Suprapubic skin (tissue), 4 donors: Measurements from ENCODE around the gene PEPD. TPM values are rescaled to one million over a fixed set of nuclear protein-coding genes. Genes with fewer than 3 reads are reported as not detected.

Experiments
- DNase-seq, 2 donors: peaks; one replicate each; pipeline ENCODE4 v3.0.0-alpha.2; 2019; ENCODE audit warnings: low spot score in 2 of 2
- H3K27ac ChIP-seq: fragments of 200-600 bp; sonication (generic); one replicate; pipeline ENCODE4 v1.5.1; 2019
- H3K27me3 ChIP-seq: fragments of 200-600 bp; sonication (generic); one replicate; pipeline ENCODE4 v1.5.1; 2019
- H3K36me3 ChIP-seq: fragments of 200-600 bp; sonication (generic); one replicate; pipeline ENCODE4 v1.5.1; 2019
- H3K4me1 ChIP-seq: fragments of 200-600 bp; sonication (generic); one replicate; pipeline ENCODE4 v1.5.1; 2019
- H3K4me3 ChIP-seq: fragments of 200-600 bp; sonication (generic); one replicate; pipeline ENCODE4 v1.5.1; 2019; ENCODE audit warnings: mild to moderate bottlenecking
- H3K9me3 ChIP-seq: fragments of 200-600 bp; sonication (generic); one replicate; pipeline ENCODE4 v1.5.1; 2019
- EP300 ChIP-seq: sonication (generic); formaldehyde crosslinking; IDR thresholded peaks from one replicate; pipeline ENCODE4 v1.6.1; 2017; ENCODE audit warnings: antibody characterized with exemption
- POLR2A ChIP-seq, 2 donors: fragments of 450-650 bp; IDR thresholded peaks; one replicate each; pipeline ENCODE4 v1.6.1; 2017; ENCODE audit warnings: antibody characterized with exemption in 2 of 2, mild to moderate bottlenecking in 2 of 2, moderate library complexity in 2 of 2
- POLR2AphosphoS5 ChIP-seq, 3 donors: sonication (generic); formaldehyde crosslinking; IDR thresholded peaks; one replicate each; pipeline ENCODE4 v1.6.1; 2017; ENCODE audit warnings: antibody characterized with exemption in 3 of 3
- WGBS: methylation state at CpG from one replicate; pipeline ENCODE4 v1.1.5; 2018; 5-methylcytosine and 5-hydroxymethylcytosine counted together
- total RNA-seq, 4 donors: library from RNA; depleted of rRNA; stranded (reverse); fragments of >200 nt; gene quantifications; one replicate each; pipeline ENCODE4 v1.1.0, GENCODE V29; 2016
- TF ChIP-seq, protein P1 (sequence below), 2 donors: fragments of 200-600 bp in 1 of 2; fragments of 450-650 bp in 1 of 2; sonication (generic) in 1 of 2; IDR thresholded peaks; one replicate each; pipeline ENCODE4 v1.5.1; 2016 to 2019; ENCODE audit warnings: antibody characterized with exemption in 2 of 2, mild to moderate bottlenecking in 1 of 2, moderate library complexity in 1 of 2

PEPD gene
- total RNA-seq, 4 donors from 2014 or later: 35.2 to 73.8 (median 55.9) TPM

DNA sequence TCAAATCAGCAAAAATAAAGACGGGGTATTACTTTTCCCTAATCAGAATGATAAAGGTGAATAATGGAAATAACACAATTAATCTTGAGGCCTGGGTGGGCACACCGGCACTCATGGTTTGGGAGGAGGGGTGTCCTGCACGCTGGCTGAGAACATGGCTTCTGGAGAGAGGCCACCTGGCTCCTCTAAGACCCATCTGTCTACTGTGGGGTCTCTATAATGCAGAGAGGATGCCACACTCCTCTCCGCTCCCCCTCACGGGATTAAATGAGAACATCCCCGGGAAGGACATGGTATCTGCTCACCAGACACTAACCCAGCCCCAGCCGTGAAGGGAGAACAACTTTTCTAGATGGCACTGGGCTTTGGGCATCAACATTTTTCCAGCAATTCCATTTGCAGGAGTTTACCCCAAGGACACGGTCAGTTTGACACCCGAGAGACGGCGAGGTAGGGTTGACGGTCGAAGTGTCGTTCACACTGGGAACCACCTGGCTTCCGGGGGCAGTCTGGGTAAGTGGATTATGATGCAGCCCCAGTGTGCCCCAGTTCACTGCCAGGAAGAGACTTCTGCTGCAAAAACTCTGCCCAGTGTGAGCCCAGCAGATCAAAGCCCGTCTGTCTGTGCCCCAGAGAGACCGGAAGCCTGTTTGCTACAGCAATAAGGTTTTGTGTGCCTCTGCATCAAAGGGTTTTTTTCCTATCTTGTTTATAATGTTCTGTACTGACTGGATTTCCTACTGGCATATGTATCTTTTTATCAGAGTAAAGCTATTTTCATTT lies 91.5 kb downstream of the PEPD start:
- TF ChIP-seq POLR2AphosphoS5 (IDR thresholded peaks at IDR 0.05): no peak
- no peak for TF ChIP-seq EP300
- TF ChIP-seq POLR2A (IDR thresholded peaks at IDR 0.05): no peak
- TF ChIP-seq, protein P1, sequence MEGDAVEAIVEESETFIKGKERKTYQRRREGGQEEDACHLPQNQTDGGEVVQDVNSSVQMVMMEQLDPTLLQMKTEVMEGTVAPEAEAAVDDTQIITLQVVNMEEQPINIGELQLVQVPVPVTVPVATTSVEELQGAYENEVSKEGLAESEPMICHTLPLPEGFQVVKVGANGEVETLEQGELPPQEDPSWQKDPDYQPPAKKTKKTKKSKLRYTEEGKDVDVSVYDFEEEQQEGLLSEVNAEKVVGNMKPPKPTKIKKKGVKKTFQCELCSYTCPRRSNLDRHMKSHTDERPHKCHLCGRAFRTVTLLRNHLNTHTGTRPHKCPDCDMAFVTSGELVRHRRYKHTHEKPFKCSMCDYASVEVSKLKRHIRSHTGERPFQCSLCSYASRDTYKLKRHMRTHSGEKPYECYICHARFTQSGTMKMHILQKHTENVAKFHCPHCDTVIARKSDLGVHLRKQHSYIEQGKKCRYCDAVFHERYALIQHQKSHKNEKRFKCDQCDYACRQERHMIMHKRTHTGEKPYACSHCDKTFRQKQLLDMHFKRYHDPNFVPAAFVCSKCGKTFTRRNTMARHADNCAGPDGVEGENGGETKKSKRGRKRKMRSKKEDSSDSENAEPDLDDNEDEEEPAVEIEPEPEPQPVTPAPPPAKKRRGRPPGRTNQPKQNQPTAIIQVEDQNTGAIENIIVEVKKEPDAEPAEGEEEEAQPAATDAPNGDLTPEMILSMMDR (IDR thresholded peaks at IDR 0.05): no peak
- Histone ChIP-seq H3K9me3 (no peaks in the 10 kb centered on the region), H3K4me1 (peaks cover 9% of the 10 kb centered on the region), H3K27me3 (no peaks in the 10 kb centered on the region), H3K36me3 (no peaks in the 10 kb centered on the region), H3K27ac (no peak overlapping the region), H3K4me3 (no peak overlapping the region)
- WGBS: 82% methylated on average over 16 of the region's 17 CpGs
- DNase-seq: peak; percentile 31 to 65

DNA sequence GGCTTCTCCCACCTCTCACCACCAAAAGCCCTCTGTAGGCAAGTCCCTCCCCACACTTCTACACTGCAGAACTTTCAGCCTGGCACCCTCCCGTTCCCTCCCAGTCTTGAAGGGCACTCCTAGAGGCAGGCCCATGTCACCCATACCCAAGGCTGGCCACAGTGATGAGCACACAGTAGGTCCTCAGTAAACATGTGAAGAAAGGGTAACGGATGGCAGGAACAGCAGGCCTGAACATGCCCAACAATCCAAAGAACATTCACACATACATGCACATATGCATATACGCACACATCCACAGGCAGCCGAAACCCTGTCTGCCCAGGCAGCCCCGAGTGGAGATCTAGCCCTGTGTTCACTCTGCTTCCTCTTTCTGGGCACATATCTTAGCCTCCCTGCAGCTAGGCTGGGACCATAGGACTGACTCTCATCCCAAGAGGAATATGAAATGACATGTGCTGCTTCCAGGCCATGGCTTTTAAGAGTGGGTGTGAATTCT lies 92.9 kb downstream of the PEPD start:
- Histone ChIP-seq H3K36me3 (no peaks in the 10 kb centered on the region), H3K4me3 (no peak overlapping the region), H3K4me1 (peaks cover 9% of the 10 kb centered on the region), H3K9me3 (no peaks in the 10 kb centered on the region), H3K27me3 (no peaks in the 10 kb centered on the region), H3K27ac (no peak overlapping the region)
- peak in 1 of 2 donors; percentile 49 for DNase-seq
- WGBS: 79% methylated on average over 5 of the region's 5 CpGs
- TF ChIP-seq EP300 (no peak), POLR2A (IDR thresholded peaks at IDR 0.05) (no peak), POLR2AphosphoS5 (IDR thresholded peaks at IDR 0.05) (no peak)
- TF ChIP-seq, protein P1 (IDR thresholded peaks at IDR 0.05): no peak

DNA sequence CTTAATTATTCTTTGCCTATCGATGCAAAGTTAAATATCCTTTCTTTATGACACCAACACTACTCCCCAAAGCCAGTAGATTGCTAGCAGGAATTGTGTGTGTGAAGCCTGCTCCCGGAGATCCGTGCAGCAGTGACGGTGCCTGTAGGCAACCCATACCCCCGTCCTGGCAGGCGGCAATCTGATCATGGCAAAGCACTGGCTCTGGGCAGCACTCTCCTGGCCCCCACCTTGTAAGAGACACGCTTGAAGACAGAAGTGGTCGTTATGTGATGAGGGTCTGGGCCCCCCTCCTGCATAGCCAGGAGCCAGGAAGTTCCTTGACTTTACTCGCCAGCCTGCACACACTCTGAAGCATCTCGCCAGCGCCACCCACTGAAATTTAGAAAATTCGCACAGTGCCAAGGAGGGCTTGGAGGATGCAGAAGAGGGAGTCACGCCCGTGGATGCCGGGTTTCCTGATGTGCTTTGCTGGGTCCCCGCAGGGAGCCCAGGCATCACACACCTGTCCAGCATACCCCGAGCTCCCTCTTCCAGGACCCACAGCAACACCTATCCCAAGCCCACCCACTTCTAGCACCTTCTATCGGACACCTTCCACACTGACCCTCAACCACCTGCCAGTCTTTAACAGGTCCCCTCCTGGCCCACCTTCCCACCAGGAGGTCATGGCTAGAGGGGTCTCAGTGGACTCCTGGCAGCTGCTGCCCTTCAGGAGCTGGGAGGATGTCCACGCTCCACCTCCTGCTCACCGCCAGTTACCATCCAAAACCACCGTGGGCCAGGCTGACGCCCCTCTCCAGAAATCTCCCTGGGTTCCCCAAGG lies 93.6 kb downstream of the PEPD start:
- H3K27ac ChIP-seq: no peak overlapping the region
- peaks cover 7% of the 10 kb centered on the region for H3K4me1 ChIP-seq
- whole genome bisulfite sequencing: 91% methylated on average over 21 of the region's 22 CpGs
- peak in 1 of 2 donors; percentile 60 for DNase-seq
- TF ChIP-seq EP300: no peak
- TF ChIP-seq POLR2A (IDR thresholded peaks at IDR 0.05): no peak
- TF ChIP-seq POLR2AphosphoS5 (IDR thresholded peaks at IDR 0.05): no peak
- TF ChIP-seq, protein P1 (IDR thresholded peaks at IDR 0.05): no peak
- H3K27me3 ChIP-seq: no peaks in the 10 kb centered on the region
- no peaks in the 10 kb centered on the region for H3K9me3 ChIP-seq
- no peak overlapping the region for H3K4me3 ChIP-seq
- H3K36me3 ChIP-seq: no peaks in the 10 kb centered on the region

DNA sequence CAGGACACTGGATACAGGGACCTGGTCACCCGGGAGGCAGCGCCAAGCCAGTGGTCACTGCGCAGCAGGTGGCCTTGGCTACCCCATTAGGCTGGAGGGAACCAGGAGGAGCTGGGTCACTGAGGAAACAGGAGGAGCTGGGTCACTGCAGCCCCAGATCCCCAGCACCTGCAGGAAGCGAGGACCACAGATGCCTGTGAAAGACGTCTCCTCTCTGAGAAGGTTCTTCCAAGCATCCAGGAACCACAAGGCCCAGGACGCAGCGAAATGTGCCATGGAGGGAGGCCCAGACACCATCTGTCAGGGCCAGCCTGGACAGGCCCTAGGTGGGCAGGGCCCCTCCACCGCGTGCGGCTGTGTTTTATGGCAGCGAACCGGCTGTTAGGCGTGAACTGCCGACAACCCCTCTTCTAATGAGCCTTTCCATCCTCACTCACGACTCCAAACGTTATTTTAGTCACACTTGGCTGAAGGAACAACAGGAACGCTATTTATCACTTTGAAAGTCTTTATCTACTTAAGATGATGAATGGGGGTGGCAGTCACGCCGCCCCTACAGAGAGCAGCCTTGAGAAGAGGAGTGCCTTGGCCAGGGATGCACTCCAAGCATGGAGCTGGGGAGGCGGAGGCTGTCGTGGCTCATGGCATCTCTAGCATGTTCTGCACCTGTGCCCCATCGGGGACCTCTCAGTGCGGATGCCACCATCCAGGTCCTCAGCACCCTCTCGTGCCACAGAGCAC lies 94.8 kb downstream of the PEPD start:
- DNase-seq: no peak
- TF ChIP-seq, protein P1 (IDR thresholded peaks at IDR 0.05): no peak
- TF ChIP-seq EP300: no peak
- no peak for TF ChIP-seq POLR2A (IDR thresholded peaks at IDR 0.05)
- no peak for TF ChIP-seq POLR2AphosphoS5 (IDR thresholded peaks at IDR 0.05)
- no peaks in the 10 kb centered on the region for H3K36me3 ChIP-seq
- H3K4me3 ChIP-seq: no peak overlapping the region
- H3K9me3 ChIP-seq: no peaks in the 10 kb centered on the region
- no peaks in the 10 kb centered on the region for H3K4me1 ChIP-seq
- no peaks in the 10 kb centered on the region for H3K27me3 ChIP-seq
- 68% methylated on average over 24 of the region's 24 CpGs for WGBS
- H3K27ac ChIP-seq: no peak overlapping the region
